Measurements from ENCODE around the gene INSR.
"Not testable (repeated sequence)": the region's sequence is repeated elsewhere in the genome, so short reads cannot be mapped to it uniquely, and the experiment has no call there.

The INSR gene

GRCh38 chr19:7257148-7258040 lies 36.8 kb downstream of the INSR start:
- DNase-seq: no peak

GRCh38 chr19:7255631-7256030 lies 38.6 kb downstream of the INSR start:
- DNase-seq: no peak

DNA sequence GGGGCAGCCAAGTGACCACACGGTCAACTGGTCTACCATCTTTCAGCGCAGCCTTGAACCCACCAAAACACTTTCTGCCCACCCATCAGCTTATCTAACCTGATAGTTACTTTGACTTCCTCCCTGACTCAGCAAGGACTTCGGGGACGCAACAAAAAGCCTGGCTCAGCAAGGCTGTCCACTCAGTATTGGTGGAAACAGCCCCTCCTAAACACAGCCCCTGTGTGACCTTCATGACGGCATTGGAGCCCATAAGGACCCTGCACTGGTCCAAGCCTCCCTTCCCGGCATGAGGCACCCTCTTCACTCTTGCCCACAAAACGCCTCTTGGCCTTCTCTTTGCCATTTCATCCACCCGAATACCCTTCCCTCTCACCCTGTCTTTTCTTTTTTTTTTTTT lies 39.1 kb downstream of the INSR start:
- no peak for DNase-seq

DNA sequence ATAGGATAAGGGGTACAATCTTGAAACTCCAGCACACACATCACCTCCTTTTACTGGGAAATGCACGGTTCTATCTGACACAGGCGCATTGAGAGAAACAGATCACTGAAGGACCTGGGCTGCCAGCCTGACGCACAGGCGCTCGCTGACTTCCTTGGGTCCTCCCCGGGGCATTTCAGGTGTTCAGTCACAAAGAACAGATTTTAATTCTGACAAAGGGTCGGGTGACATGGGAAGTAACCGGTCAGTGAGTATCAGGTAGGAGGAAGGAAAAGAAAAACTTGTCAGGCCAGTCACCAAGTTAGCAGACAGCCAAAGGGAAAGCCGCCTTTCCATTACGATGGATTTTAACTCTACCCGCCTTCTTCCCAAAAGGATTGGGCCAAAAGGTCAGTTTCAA lies 39.6 kb downstream of the INSR start:
- no peak for DNase-seq

DNA sequence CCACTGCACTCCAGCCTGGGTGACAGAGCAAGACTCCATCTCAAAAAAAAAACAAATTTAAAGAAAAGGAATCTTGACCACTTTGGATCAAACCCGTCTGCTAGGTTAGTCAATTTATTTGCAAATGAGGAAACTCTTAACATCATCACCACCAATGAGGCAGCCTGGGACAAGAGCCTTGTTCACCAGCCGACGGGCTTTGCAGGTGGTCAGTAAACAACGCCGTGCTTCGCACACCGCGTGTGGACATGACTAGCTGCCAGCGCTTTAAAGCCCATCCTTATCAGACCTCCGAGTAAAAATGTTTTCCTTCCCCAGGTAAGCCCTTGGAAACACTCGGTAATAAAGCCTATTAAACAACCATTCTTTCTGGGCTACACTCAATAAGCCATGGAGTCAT lies 41.9 kb downstream of the INSR start:
- no peak for DNase-seq

- no peak for DNase-seq
Observed at GRCh38 chr19:7251494-7251893, 42.7 kb downstream of the INSR start.

DNA sequence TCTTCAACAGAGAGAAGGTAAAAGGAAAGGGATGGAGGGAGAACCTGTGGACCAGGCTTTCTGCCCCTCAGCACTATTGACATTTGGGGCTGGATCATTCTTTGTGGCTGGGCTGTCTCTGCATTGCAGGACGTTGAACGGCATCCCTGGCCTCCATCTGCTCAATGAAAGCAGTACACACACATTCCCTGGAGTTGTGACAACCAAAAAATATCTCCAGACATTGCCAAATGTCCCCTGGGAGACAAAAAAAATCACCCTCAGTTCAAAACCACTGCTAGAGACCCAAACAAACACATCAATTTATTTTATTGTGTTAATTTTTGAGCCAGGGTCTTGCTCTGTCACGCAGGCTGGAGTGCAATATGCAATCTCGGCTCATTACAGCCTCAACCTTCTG lies 43.3 kb downstream of the INSR start:
- no peak for DNase-seq

DNA sequence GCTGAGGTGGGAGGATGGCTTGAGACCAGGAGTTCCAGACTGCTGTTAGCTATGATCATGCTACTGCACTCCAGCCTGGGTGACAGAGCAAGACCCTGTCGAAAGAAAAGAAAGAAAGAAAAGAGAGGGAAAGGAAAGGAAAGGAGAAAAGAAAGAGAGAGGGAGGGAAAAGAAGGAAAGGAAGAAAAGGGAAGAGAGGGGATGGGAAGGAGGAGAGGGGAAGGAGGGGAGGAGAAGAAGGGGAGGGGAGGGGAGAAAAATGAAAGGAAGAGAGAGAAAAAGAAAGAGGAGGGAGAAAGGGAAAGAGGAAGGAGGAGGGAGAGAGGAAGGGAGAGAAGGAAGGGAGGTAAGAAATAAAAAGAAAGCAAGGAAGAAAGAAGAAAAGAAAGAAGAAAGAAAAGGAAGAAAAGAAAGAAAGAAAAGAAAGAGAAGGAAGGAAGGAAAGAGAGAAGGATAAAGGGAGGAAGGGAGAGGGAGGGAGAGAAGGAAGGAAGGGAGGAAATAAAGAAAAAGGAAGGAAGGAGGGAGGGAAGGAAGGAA lies 44.1 kb downstream of the INSR start:
- DNase-seq: no peak

DNA sequence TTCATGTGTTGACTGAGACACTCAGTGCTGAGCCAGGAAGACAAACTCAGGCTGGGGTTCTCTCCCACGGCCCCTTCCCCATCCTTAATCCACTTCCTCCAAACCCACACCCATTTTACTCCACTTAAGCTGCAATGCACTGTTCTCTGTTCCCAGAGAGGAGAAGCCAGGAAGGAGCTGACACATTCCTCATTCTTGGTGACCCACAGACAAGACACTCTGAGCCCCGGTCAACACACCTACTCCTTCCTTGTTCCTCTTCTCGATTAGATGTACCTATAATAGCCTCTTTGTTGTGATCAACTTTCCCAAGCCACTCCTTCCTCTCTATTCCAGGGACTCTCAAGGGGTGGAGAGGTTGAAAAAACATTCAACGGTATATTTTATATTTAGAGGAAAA lies 47.1 kb downstream of the INSR start:
- DNase-seq: no peak

GRCh38 chr19:7246601-7247000 lies 47.6 kb downstream of the INSR start:
- DNase-seq: no peak

DNA sequence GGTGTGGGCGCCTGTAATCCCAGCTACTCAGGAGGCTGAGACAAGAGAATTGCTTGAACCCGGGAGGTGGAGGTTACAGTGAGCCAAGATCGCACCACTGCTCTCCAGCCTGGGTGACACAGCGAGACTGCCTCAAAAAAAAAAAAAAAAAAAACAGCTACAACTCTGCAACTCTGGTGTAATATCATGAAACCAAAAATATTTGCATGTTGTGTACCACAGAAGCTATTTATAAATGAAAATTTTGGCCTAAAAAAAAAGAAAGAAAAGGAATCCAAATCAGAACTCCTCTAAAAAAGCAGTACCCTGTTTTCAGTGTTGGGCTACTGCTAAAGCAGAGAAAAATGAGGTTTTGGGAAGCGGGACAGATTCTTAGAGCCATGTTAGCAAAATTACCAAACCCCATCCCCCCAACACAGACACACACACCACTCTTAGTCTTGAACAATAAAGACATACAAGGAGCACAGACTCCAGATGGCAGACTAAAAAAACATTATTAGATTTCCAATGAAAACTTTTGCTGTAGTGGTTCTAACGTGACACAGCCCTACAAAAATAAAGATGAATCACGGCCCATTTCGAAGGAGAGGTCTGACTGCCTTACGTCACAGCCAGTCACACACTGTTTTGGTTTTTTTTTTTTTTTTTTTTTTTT lies 51.5 kb downstream of the INSR start:
- no peak for DNase-seq

GRCh38 chr19:7238051-7238450 lies 56.2 kb downstream of the INSR start:
- DNase-seq: no peak

- DNase-seq: no peak
Observed at GRCh38 chr19:7236153-7236552, 58.1 kb downstream of the INSR start.

DNA sequence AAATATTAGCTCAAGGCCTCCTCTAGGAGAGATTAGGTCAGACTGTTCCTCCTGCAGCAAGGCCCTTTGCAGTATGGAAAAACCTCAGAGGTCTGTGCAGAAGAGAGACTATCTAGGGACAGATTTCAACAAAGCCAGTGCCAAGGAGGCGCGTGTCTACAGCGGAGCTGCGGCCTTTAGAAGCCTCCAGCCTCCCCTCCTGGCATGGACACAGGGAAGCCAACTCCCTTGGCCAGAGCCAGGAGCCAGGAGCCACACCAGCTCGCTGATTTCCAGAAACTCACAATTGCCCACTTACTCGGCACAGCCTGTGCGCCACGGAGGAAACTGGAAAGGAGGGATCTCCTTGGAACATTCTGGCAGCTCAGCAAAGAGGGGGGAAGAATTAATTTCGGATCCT lies 63.4 kb downstream of the INSR start:
- DNase-seq: no peak

- DNase-seq: no peak
Observed at GRCh38 chr19:7229735-7230134, 64.5 kb downstream of the INSR start.

- DNase-seq: no peak
Observed at GRCh38 chr19:7228935-7229541, 65.2 kb downstream of the INSR start.

DNA sequence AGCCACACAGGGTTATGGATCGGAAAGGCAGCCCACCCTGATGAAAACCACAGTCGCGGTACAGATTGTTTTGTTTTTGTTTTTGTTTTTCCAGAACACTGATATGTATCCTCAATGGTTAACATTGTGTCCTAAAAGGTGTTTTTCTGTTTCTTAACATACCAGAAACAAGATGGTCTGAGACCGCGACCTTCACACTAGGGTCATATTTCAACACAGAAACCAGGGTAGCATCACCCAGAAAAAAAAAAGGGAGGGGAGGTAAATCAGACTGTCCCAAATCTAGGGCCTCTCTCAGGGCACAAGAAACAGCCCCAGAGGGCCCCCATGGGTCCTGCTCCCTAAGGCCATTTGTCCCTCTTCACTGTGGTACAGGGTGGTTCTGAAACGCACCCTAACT lies 66.5 kb downstream of the INSR start:
- no peak for DNase-seq

DNA sequence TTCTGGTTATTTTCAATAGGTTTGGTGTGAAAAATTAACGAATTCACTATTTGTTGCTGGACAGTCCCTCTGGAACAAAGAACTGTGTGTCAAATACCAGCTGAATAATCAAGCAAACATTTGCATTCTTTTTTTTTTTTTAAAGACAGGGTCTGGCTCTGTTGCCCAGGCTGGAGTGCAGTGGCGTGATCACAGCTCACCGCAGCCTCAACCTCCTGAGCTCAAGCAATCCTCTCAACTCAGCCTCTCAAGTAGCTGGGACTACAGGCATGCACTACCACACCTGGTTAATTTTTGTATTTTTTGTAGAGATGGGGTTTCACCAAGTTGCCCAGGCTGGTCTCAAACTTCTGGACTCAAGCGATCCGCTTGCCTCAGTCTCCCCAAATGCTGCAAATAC lies 67.1 kb downstream of the INSR start:
- DNase-seq: not testable (repeated sequence)

DNA sequence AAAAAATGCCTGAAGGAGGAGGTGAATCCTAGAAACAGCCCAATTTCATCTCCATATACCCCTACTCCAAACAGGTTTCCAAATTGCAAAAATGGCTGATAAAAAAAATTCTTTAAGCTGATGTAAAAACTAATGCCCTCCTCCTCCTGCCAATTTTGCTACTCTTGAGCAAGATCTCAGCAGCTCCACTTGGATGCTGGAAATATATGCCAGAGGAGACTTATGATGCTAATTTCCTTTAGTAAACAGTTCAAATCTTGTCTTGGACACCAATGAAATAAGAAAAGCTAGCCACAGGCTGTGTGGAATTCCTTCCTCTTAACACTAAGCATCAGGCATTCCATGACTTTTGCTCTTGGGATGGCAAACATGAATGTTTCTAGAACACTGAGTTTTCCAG lies 67.5 kb downstream of the INSR start:
- no peak for DNase-seq

DNA sequence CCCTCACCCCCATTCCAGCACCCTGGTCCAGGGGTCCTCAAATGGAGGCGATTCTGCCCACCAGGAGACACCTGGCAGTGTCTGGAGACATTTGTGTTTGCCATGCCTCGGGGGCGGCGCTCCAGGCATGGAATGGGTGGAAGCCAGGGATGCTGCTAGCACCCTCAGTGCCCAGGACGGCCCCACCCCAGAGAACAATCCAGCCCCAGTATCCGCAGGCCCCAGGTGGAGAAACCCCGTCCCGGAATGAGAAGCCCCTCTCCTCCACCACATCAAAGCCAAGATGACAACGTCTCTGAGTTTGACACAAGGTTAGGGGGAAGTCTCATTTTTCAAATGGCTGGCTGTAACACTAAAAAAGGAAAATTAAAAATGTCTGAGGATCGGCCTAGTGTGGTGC lies 68.5 kb downstream of the INSR start:
- no peak for DNase-seq

DNA sequence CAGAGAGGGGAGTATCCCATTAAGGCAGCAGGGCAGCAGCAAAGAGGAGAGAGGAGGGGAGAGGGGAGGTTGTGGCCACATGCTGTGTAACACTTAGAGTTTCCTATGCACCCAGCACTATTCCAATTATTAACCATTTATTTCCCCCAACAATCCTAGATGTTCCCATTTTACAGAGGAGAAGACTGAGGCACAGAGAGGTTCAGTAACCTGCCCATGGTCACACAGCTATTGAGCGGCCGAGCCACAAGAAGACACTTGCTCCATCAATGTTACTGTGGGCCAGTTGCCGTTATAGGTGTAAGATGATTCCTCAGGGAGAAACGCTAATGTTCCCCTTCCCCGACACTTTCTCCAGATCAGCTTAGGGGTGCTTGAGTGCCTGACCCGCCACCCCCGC lies 69.2 kb downstream of the INSR start:
- no peak for DNase-seq

GRCh38 chr19:7224209-7224686 lies 70.0 kb downstream of the INSR start:
- DNase-seq: no peak

DNA sequence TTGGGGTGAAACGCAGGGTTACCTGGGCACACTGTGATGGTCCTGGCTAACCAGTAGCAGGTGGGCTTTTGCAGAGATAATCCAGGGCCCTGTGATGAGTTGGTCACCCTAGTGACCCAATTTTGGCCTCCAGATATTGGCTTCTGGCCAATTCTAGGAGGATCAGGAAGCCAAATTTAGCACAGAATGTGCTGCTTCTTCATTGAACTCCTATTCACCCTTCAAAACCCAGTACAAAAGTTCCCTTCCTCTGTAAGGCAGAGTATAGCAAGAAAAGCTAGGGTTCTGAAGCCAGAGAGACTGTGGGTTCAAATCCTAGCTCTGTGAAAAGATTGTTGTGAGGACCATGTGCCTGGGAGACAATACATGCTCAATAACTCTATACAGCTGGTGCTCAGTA lies 70.8 kb downstream of the INSR start:
- DNase-seq: no peak

GRCh38 chr19:7219056-7219455 lies 75.2 kb downstream of the INSR start:
- no peak for DNase-seq

Data from cortex of kidney (tissue), 1 donor.